ENCODE measurements around the gene SMCR8. TPM values are rescaled to one million over a fixed set of nuclear protein-coding genes. Genes with fewer than 3 reads are reported as not detected.
"Not testable (repeated sequence)": the region's sequence is repeated elsewhere in the genome, so short reads cannot be mapped to it uniquely, and the experiment has no call there.

Gene SMCR8
- total and polyA plus RNA-seq, 4 donors: 0.76 to 9.7 (median 6.1) TPM

GRCh38 chr17:18370761-18371160 lies 55.7 kb downstream of the SMCR8 start:
- H3K4me3 ChIP-seq (ENCODE audit: low read depth in 1 of 3, low read length in 3 of 3): no peak overlapping the region
- DNase-seq (ENCODE audit: low spot score): no peak
- no peaks in the 10 kb centered on the region for H3K9me3 ChIP-seq (ENCODE audit: control insufficient read depth in 4 of 4, low read length in 3 of 4)
- TF ChIP-seq REST (IDR thresholded peaks at IDR 0.05) (no peak), JUND (IDR thresholded peaks at IDR 0.05) (no peak)
- no peak overlapping the region for H3K27ac ChIP-seq (ENCODE audit: low read depth in 1 of 2, low read length in 2 of 2)
- 77% methylated on average over 5 of the region's 5 CpGs for WGBS
- peaks cover 0 to 3% (median 0%) of the 10 kb centered on the region in 4 donors for H3K4me1 ChIP-seq (ENCODE audit: control insufficient read depth in 4 of 4, insufficient read depth in 4 of 4, low read length in 3 of 4)
- no peak overlapping the region for H3K9ac ChIP-seq (ENCODE audit: low read depth in 1 of 2, low read length in 2 of 2)
- H3K27me3 ChIP-seq (ENCODE audit: control insufficient read depth in 4 of 4, insufficient read depth in 4 of 4, low read length in 3 of 4): no peaks in the 10 kb centered on the region
- H3K36me3 ChIP-seq (ENCODE audit: control insufficient read depth in 4 of 4, insufficient read depth in 3 of 4, low read depth in 1 of 4, low read length in 3 of 4): no peaks in the 10 kb centered on the region

DNA sequence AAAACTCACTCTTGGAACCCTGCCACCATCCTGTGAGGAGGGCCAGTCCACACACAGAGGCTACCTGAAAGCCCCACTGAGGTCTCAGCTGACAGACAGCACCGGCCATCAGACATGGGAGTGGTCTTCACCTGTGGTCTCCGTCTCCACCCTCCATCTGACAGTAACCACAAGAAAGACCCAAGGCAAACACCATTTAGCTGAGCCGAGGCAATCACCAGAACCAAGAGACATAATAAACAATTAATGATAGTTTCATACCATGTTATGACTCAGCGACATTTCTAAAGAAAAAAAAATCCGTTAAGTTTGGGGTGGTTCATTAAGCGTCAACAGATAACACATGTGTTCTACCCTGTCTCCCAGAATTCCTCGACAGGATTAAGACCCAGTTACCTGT lies 56.4 kb downstream of the SMCR8 start:
- peaks cover 0 to 3% (median 0%) of the 10 kb centered on the region in 4 donors for H3K4me1 ChIP-seq (ENCODE audit: control insufficient read depth in 4 of 4, insufficient read depth in 4 of 4, low read length in 3 of 4)
- 82% methylated on average over 7 of the region's 7 CpGs for WGBS
- no peak overlapping the region for H3K27ac ChIP-seq (ENCODE audit: low read depth in 1 of 2, low read length in 2 of 2)
- H3K27me3 ChIP-seq (ENCODE audit: control insufficient read depth in 4 of 4, insufficient read depth in 4 of 4, low read length in 3 of 4): no peaks in the 10 kb centered on the region
- H3K9me3 ChIP-seq (ENCODE audit: control insufficient read depth in 4 of 4, low read length in 3 of 4): no peaks in the 10 kb centered on the region
- TF ChIP-seq EGR1 (IDR thresholded peaks at IDR 0.05; ENCODE audit: low read depth in 2 of 2): no peak
- TF ChIP-seq, protein P1, sequence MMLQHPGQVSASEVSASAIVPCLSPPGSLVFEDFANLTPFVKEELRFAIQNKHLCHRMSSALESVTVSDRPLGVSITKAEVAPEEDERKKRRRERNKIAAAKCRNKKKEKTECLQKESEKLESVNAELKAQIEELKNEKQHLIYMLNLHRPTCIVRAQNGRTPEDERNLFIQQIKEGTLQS (IDR thresholded peaks at IDR 0.05): no peak
- TF ChIP-seq SP1 (IDR thresholded peaks at IDR 0.05): no peak
- no peak for TF ChIP-seq NR2F2 (IDR thresholded peaks at IDR 0.05)
- no peak for TF ChIP-seq MAX (IDR thresholded peaks at IDR 0.05)
- TF ChIP-seq HNF4G (IDR thresholded peaks at IDR 0.05): no peak
- TF ChIP-seq JUND (IDR thresholded peaks at IDR 0.05): no peak
- TF ChIP-seq, protein P2, sequence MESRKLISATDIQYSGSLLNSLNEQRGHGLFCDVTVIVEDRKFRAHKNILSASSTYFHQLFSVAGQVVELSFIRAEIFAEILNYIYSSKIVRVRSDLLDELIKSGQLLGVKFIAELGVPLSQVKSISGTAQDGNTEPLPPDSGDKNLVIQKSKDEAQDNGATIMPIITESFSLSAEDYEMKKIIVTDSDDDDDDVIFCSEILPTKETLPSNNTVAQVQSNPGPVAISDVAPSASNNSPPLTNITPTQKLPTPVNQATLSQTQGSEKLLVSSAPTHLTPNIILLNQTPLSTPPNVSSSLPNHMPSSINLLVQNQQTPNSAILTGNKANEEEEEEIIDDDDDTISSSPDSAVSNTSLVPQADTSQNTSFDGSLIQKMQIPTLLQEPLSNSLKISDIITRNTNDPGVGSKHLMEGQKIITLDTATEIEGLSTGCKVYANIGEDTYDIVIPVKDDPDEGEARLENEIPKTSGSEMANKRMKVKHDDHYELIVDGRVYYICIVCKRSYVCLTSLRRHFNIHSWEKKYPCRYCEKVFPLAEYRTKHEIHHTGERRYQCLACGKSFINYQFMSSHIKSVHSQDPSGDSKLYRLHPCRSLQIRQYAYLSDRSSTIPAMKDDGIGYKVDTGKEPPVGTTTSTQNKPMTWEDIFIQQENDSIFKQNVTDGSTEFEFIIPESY (IDR thresholded peaks at IDR 0.05): no peak
- no peak for TF ChIP-seq GABPA (IDR thresholded peaks at IDR 0.05 in 1 of 2, conservative IDR thresholded peaks at IDR 0.05 in 1 of 2)
- no peak for TF ChIP-seq REST (IDR thresholded peaks at IDR 0.05)
- no peak for TF ChIP-seq FOXA1 (IDR thresholded peaks at IDR 0.05)
- no peak for TF ChIP-seq FOXA2 (IDR thresholded peaks at IDR 0.05)
- TF ChIP-seq RAD21 (IDR thresholded peaks at IDR 0.05): no peak
- TF ChIP-seq YY1 (IDR thresholded peaks at IDR 0.05): no peak
- no peak for TF ChIP-seq RXRA (IDR thresholded peaks at IDR 0.05)
- no peak for TF ChIP-seq HNF4A (conservative IDR thresholded peaks at IDR 0.05)
- no peak for TF ChIP-seq TAF1 (conservative IDR thresholded peaks at IDR 0.05)
- no peak for TF ChIP-seq CTCF (IDR thresholded peaks at IDR 0.05; ENCODE audit: low read depth, low read length, missing input control)
- no peak overlapping the region for H3K9ac ChIP-seq (ENCODE audit: low read depth in 1 of 2, low read length in 2 of 2)
- no peak overlapping the region for H3K4me3 ChIP-seq (ENCODE audit: low read depth in 1 of 3, low read length in 3 of 3)
- no peak for DNase-seq (ENCODE audit: low spot score)
- H3K36me3 ChIP-seq (ENCODE audit: control insufficient read depth in 4 of 4, insufficient read depth in 3 of 4, low read depth in 1 of 4, low read length in 3 of 4): no peaks in the 10 kb centered on the region

DNA sequence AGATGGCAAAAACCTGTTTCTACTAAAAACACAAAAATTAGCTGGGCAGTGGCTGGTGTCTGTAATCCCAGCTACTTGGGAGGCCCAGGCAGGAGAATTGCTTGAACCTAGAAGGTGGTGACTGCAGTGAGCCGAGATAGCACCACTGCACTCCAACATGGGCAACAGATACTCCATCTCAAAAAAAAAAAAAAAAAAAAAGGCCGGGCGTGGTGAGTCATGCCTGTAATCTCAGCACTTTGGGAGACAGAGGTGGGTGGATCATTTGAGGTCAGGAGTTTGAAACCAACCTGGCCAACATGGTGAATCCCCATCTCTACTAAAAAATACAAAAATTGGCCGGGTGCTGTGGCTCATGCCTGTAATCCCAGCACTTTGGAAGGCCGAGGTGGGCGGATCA lies 58.1 kb downstream of the SMCR8 start:
- H3K4me3 ChIP-seq (ENCODE audit: low read depth in 1 of 3, low read length in 3 of 3); H3K9me3 ChIP-seq (ENCODE audit: control insufficient read depth in 4 of 4, low read length in 3 of 4); H3K27ac ChIP-seq (ENCODE audit: low read depth in 1 of 2, low read length in 2 of 2); H3K36me3 ChIP-seq (ENCODE audit: control insufficient read depth in 4 of 4, insufficient read depth in 3 of 4, low read depth in 1 of 4, low read length in 3 of 4); DNase-seq (ENCODE audit: low spot score); H3K27me3 ChIP-seq (ENCODE audit: control insufficient read depth in 4 of 4, insufficient read depth in 4 of 4, low read length in 3 of 4); H3K9ac ChIP-seq (ENCODE audit: low read depth in 1 of 2, low read length in 2 of 2): not testable (repeated sequence)
- WGBS: 92% methylated on average over 6 of the region's 6 CpGs
- peaks cover 3 to 11% (median 8%) of the 10 kb centered on the region in 4 donors for H3K4me1 ChIP-seq (ENCODE audit: control insufficient read depth in 4 of 4, insufficient read depth in 4 of 4, low read length in 3 of 4)

Measured in liver (tissue), 9 donors.